PC-3 (cell line): ENCODE data around the gene EMC9.

ENCODE experiments used
- EZH2 ChIP-seq: fragments of 300-600 bp; sonication (generic); IDR thresholded peaks from one replicate; pipeline ENCODE4 v1.6.1; 2017; ENCODE audit warnings: antibody characterized with exemption, mild to moderate bottlenecking, low read length; ENCODE audit not compliant: unreplicated experiment
- TF ChIP-seq, protein P1 (sequence below): fragments of 300-600 bp; sonication (generic); conservative IDR thresholded peaks from 2 replicates; pipeline ENCODE4 v1.5.1; 2017; ENCODE audit warnings: antibody characterized with exemption, low read depth, mild to moderate bottlenecking, low read length

- TF ChIP-seq, protein P1, sequence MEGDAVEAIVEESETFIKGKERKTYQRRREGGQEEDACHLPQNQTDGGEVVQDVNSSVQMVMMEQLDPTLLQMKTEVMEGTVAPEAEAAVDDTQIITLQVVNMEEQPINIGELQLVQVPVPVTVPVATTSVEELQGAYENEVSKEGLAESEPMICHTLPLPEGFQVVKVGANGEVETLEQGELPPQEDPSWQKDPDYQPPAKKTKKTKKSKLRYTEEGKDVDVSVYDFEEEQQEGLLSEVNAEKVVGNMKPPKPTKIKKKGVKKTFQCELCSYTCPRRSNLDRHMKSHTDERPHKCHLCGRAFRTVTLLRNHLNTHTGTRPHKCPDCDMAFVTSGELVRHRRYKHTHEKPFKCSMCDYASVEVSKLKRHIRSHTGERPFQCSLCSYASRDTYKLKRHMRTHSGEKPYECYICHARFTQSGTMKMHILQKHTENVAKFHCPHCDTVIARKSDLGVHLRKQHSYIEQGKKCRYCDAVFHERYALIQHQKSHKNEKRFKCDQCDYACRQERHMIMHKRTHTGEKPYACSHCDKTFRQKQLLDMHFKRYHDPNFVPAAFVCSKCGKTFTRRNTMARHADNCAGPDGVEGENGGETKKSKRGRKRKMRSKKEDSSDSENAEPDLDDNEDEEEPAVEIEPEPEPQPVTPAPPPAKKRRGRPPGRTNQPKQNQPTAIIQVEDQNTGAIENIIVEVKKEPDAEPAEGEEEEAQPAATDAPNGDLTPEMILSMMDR: no peak
- TF ChIP-seq EZH2: no peak
Observed at GRCh38 chr14:24188251-24189058, 47.1 kb upstream of the EMC9 start, which contains the start of gene IPO4.
